ENCODE measurements around the gene EIF2AK3.
A peak's percentile ranks its signal among the peaks of the same experiment; 100 is the strongest.

Gene EIF2AK3

GRCh38 chr2:88597168-88597567 lies 30.1 kb downstream of the EIF2AK3 start:
- Histone ChIP-seq H3K27me3 (ENCODE audit: insufficient read depth, low read length, poor library complexity) (no peaks in the 10 kb centered on the region), H3K4me3 (ENCODE audit: low read depth in 1 of 2, low read length in 2 of 2) (no peak overlapping the region), H3K27ac (ENCODE audit: low read length) (no peak overlapping the region), H2AFZ (ENCODE audit: low read depth, low read length) (no peak overlapping the region), H4K20me1 (ENCODE audit: insufficient read depth, low read length) (peaks cover 5% of the 10 kb centered on the region; the same call in 1 of the 2 replicates), H3K79me2 (ENCODE audit: insufficient read depth, low read length) (peaks cover 21% of the 10 kb centered on the region), H3K9ac (ENCODE audit: low read depth, low read length) (no peak overlapping the region), H3K36me3 (ENCODE audit: insufficient read depth, low read length) (peaks cover 29% of the 10 kb centered on the region), H3K9me3 (ENCODE audit: insufficient read depth, low read length, severe bottlenecking) (no peaks in the 10 kb centered on the region), H3K4me2 (ENCODE audit: insufficient read depth, low read length) (no peak overlapping the region), H3K4me1 (ENCODE audit: insufficient read depth, low read length) (no peaks in the 10 kb centered on the region)
- no peak for TF ChIP-seq CTCF (IDR thresholded peaks at IDR 0.05; ENCODE audit: borderline replicate concordance, extremely low read depth, low read length, poor library complexity, severe bottlenecking)
- TF ChIP-seq EZH2 (IDR thresholded peaks at IDR 0.05; ENCODE audit: borderline replicate concordance, low read depth, low read length, severe bottlenecking): no peak
- no peak for DNase-seq
- ATAC-seq (ENCODE audit: insufficient read depth, low read depth): no peak

GRCh38 chr2:88596141-88596830 lies 31.0 kb downstream of the EIF2AK3 start:
- DNase-seq (no peak), ATAC-seq (ENCODE audit: insufficient read depth, low read depth) (0 out of 3 replicates have a peak, but pooled peaks have one; percentile 12)
- no peak overlapping the region for H3K9ac ChIP-seq (ENCODE audit: low read depth, low read length)
- no peak overlapping the region for H2AFZ ChIP-seq (ENCODE audit: low read depth, low read length)
- H3K36me3 ChIP-seq (ENCODE audit: insufficient read depth, low read length): peaks cover 34% of the 10 kb centered on the region
- H3K9me3 ChIP-seq (ENCODE audit: insufficient read depth, low read length, severe bottlenecking): no peaks in the 10 kb centered on the region
- H3K4me3 ChIP-seq (ENCODE audit: low read depth in 1 of 2, low read length in 2 of 2): no peak overlapping the region
- H3K27ac ChIP-seq (ENCODE audit: low read length): no peak overlapping the region
- TF ChIP-seq CTCF (IDR thresholded peaks at IDR 0.05; ENCODE audit: borderline replicate concordance, extremely low read depth, low read length, poor library complexity, severe bottlenecking) (no peak), EZH2 (IDR thresholded peaks at IDR 0.05; ENCODE audit: borderline replicate concordance, low read depth, low read length, severe bottlenecking) (no peak)
- H4K20me1 ChIP-seq (ENCODE audit: insufficient read depth, low read length): peaks cover 3% of the 10 kb centered on the region; the same call in 1 of the 2 replicates
- no peaks in the 10 kb centered on the region for H3K4me1 ChIP-seq (ENCODE audit: insufficient read depth, low read length)
- peaks cover 20% of the 10 kb centered on the region for H3K79me2 ChIP-seq (ENCODE audit: insufficient read depth, low read length)
- H3K4me2 ChIP-seq (ENCODE audit: insufficient read depth, low read length): no peak overlapping the region
- no peaks in the 10 kb centered on the region for H3K27me3 ChIP-seq (ENCODE audit: insufficient read depth, low read length, poor library complexity)

DNA sequence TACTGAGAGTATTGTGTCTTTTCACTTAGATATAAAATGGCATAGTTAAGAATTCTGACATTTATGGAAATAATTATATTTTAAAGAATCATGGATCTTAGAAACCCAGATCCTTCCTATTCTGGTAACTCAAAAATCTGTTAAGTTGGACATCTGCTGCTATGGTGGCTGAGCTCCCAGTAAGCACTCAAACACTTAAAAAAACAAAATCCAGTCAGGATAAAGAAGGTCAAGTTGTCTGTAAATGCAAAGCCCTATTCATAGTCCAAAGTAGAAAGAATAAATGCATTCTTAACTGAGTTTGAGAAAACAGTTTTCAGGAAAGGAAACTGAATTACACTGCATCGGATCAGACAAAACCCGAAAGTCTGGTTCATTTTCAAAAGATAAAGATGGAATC lies 35.6 kb downstream of the EIF2AK3 start:
- Histone ChIP-seq H3K27ac (ENCODE audit: low read length) (no peak overlapping the region), H3K4me1 (ENCODE audit: insufficient read depth, low read length) (no peaks in the 10 kb centered on the region), H3K79me2 (ENCODE audit: insufficient read depth, low read length) (no peaks in the 10 kb centered on the region), H2AFZ (ENCODE audit: low read depth, low read length) (no peak overlapping the region), H3K9ac (ENCODE audit: low read depth, low read length) (no peak overlapping the region), H3K27me3 (ENCODE audit: insufficient read depth, low read length, poor library complexity) (no peaks in the 10 kb centered on the region), H4K20me1 (ENCODE audit: insufficient read depth, low read length) (no peaks in the 10 kb centered on the region), H3K36me3 (ENCODE audit: insufficient read depth, low read length) (peaks cover 73% of the 10 kb centered on the region), H3K4me3 (ENCODE audit: low read depth in 1 of 2, low read length in 2 of 2) (no peak overlapping the region), H3K4me2 (ENCODE audit: insufficient read depth, low read length) (no peak overlapping the region), H3K9me3 (ENCODE audit: insufficient read depth, low read length, severe bottlenecking) (no peaks in the 10 kb centered on the region)
- ATAC-seq (ENCODE audit: insufficient read depth, low read depth) (no peak), DNase-seq (no peak)
- TF ChIP-seq CTCF (IDR thresholded peaks at IDR 0.05; ENCODE audit: borderline replicate concordance, extremely low read depth, low read length, poor library complexity, severe bottlenecking) (no peak), EZH2 (IDR thresholded peaks at IDR 0.05; ENCODE audit: borderline replicate concordance, low read depth, low read length, severe bottlenecking) (no peak)
